T-helper 1 cell treated with Interleukin-12 subunit alpha and Interleukin-12 subunit beta and Interleukin-4 antibody, amounts not matched to agents 30 ng/mL and 1 ng/mL, for 36 hours (primary cell): Measurements from ENCODE around the gene TMEM135. TPM values are rescaled to one million over a fixed set of nuclear protein-coding genes. Genes with fewer than 3 reads are reported as not detected.
"Not testable (repeated sequence)": the region's sequence is repeated elsewhere in the genome, so short reads cannot be mapped to it uniquely, and the experiment has no call there.

Experiments
- intact Hi-C: fragments of 100-400 bp; cut with micrococcal nuclease; formaldehyde crosslinking; loops from one replicate; pipeline ENCODE4 v1.15.1; 2024
- total RNA-seq: library from RNA; stranded (reverse); gene quantifications from 2 replicates; pipeline ENCODE4 v1.2.3, GENCODE V29; 2022

The TMEM135 gene
- 31.9 and 33.9 TPM in 2 replicates for total RNA-seq

DNA sequence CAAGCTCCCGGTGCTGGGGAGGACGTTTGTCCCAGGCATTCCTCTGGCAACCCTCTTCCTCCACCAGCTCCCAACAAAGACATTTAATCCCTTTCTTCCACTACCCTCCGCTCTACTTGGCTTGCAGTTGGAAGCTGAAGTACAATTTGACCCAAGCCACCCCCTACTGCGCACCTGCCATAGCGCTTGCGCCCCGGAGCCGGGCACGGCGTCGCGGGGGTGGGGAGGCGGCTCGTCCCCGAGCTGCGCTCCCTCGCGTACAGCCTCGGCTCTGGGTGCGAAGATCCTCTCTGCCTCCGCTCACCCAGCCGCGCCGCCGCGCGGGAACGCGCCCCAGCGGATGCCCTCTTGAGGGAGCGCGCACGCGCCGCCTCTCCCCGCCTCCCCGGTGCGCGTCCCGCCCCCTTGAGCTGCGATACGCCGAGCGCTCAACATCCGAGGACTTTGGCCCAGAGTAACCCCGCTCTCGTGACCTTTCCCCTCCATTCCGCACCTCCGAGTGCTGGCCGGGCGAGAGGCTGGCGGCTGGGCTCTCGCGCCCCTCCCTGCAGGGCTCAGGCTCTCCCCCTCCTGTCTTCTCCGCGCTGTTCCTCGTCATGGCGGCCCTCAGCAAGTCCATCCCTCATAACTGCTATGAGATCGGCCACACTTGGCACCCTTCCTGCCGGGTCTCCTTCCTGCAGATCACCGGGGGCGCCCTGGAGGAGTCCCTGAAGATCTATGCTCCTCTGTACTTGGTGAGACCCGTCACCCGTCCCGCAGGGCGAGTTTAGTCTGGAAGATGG is at the start of gene TMEM135:
Gene TMEM135 (plus strand): TSS at position 485 of the 785 bp plus-strand sequence. CDS start 112 bp downstream, at position 597.
- intact Hi-C loops: loop anchor here (1.0 to 10.0 kb wide), 12 partner anchors 44 to 1409 kb away; partner anchors contain the start of genes CTSC, HIKESHI, PICALM and TMEM126A

DNA sequence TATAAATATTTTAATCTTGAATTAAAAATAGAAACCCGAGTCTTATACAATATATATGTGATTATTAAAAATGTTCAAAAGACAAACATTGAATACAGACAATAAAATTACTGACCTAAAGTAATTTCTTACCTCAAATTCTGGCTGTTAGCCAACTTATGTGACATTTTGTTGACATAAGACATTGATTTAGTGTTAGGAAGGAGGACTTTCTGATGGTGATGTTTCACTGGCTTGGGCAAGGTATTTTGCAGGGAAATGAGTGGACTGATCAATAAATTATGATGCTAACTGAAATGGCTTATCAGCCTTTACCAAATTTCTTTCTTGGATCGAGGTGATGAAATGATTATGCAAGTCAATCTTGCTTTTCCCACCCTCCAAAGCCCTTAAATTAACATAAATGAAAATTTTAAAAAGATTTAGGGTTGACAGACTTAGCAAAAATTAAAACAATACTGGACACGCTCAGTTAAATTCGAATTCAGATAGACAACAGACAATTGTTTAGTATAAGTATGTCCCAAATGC is 49.3 kb upstream of the TMEM135 start:
- intact Hi-C loops: no loop called here

DNA sequence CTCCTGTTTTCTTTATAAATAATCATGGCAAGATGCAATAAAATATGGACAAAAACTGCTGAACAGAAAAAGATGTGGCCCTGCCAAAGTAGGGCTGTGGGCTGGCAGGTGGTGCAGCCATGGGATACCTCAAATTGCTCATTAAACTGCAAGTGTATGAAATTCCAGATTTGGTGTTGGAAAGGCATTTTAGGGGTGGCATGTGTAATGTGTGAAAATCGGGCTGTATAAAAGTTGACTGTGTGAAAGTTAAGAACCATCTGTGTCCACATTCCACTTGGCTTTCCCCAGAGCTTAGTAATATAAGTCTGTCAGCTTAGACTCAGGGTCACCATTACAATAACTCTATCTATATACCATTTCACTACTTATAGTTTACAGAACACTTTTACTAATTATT is 47.7 kb upstream of the TMEM135 start:
- intact Hi-C loops: loop anchor here (5.0 kb wide), 1 partner anchor 107 kb away; no protein-coding TSS in a partner anchor

DNA sequence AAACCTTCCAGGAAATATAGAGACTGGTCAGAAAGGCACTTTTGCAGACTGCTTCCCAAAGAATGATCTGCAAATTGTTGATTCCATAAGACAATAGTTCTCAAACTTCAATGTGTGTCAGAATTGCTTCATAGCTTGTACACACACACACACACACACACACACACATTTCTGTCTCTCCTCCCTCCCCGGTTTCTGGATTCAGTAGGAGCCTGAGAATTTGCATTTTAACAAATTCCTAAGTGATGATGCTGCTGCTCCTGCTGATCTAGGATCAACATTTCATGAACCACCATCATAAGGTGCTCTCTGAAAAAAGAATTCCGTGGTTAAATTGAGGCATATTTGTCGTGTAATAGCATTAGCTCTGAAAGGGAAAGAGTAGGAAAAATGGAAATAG is 47.2 kb upstream of the TMEM135 start:
- intact Hi-C loops: loop anchor here (5.0 kb wide), 1 partner anchor 107 kb away; no protein-coding TSS in a partner anchor

DNA sequence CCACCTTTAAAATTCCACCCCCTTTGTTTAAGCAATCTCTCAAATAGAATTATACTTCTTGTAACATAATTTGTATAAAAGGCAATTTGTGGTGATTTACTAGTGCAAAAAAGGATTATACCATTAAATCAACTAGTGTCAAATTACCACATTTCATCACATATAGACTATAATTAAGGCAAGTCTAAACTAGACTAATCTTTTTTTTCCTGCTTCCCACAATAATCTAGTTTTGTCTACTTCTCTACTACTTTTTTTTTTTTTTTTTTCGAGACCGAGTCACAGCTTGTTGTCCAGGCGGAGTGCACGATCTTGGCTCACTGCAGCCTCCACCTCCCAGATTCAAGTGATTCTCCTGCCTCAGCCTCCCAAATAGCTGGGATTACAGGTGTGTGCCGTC is 46.4 kb upstream of the TMEM135 start:
- intact Hi-C loops: loop anchor here (5.0 kb wide), 1 partner anchor 106 kb away; no protein-coding TSS in a partner anchor

DNA sequence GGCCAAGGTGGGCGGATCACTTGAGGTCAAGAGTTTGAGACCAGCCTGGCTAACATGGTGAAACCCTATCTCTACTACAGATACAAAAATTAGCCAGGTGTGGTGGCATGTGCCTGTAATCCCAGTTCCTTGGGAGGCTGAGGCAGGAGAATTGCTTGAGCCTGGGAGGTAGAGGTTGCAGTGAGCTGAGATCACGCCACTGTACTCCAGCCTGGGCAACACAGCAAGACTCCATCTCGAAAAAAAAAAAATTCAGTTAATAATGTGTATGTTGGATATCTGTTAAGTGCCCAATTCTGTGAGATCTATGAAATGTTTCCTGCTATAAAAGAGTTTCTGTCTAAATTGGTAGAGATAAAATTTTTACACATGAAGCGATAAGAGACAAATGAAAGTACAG is 45.4 kb upstream of the TMEM135 start:
- intact Hi-C loops: loop anchor here (5.0 kb wide), 1 partner anchor 105 kb away; no protein-coding TSS in a partner anchor

DNA sequence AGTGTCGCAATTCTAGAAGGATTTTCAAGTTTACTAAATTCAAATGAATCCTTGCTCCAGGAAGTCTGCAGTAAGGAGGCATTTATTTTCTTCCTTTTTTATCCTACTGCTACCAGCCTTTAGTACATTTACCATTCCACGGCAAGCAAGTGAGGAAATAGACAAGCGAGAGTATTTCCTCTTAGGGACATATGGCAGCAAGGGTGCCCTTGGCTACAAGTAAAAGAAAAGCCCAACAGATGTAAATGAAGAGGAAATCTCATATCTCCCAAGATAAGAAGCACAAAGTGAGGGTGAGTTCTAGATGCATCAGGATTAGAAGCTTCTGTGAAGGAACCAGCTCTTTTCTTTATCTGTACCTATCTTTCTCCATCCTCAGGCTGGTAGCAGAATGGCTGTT is 44.7 kb upstream of the TMEM135 start:
- intact Hi-C loops: loop anchor here (5.0 kb wide), 1 partner anchor 104 kb away; no protein-coding TSS in a partner anchor

DNA sequence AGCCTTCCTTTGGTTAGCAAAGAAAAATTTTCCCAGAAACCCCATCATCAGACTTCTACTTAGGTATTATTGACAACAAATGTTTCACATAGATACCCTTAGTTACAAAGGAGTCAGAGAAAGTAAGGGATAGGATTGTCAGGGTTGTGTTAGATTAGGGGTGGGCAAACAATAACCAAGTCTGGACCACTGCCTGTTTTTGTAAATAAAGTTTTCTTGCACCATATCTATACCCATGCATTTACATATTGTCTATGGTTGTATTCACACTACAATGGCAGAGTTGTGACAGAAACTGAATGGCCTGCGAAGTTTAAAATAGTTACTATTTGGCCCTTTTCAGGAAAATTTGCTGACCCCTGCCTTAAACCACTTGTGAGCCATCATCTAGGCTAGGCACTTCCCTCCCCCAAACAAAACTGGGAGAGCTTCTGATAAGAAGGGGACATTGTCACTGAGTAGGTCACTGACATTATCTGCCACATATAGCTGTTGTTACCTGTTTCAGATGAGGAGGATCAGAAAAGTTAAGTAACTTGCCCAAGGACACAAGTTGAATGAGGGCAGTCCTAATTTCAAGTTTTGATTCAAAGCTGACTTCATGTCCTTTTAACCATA is 40.7 kb upstream of the TMEM135 start:
- intact Hi-C loops: no loop called here

DNA sequence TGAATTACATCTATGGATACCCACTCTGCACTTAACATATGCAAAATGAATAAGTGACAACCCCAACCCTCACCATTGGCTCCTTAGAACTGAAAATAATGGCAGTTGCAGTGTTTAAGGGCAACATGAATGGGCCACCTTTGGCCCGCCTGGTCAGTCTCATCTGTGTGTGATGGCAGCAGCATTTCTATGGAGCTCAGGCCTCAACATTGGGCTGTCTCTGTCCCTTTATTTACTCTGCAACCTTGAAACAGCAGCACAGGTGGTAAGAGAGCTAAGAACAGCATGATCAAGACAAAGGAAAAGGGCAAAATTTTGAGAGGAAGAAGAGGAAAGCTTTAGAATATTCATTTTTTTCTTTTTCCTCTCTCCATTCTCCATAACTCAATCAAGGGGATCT is 38.3 kb upstream of the TMEM135 start:
- intact Hi-C loops: no loop called here

DNA sequence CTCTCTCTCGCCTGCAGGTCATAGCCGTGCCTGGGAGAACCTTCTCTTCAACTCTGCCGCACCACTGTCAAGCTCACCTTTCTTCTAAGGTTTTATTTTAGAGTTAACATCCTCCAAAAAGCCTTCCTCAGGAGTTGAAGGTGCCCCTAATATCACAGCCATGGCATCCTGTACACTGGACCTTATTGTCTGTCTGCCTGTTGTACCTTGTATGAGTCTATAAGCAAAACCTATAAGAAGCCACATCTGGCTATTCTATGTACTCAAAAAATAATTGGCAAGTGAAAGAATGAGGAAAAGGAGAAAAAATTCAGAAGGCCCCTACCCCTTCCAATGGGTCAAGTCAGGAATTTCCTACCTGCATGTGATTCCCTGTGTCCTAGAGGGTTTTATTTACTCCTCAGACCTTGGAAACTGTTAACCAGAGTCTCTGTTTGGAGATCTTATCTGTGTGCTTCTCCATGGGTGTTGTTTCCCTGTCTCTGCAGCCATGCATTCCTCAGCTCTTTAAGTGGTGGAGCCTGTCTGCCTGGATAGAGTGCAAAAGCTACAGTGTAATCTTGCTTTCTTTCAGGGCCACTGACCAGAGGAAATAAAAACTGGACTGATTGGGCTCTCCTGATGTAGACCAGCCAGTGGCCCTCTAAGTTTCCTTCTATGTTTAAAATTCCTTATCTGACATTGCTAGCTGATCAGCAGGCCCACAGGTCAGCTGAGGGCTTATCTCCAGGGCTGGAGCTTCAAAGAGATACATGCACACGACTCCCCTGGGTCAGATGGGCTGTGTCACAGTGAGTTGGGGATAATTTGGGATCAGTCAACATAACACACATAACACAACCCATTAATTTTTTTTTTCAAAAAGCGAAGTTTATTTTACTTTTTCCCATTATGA is 37.6 kb upstream of the TMEM135 start:
- intact Hi-C loops: no loop called here

DNA sequence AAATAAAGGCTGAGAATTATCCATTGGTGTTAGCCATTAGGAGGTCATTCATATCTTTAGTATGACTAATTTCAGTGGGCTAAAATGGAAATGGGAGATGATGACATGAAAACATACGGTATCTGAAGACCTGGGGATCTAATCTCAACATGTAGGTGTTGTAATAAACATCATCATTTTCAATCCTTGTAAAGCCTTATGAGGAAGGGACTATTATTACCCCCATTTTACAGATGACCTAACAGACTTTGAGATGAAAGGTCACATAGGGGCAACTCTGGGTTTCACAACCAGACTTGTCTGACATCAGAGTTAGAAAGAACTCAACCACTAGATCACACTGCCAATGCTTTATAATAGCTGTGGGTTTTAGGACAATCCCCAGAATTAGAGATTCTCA is 34.8 kb upstream of the TMEM135 start:
- intact Hi-C loops: no loop called here

DNA sequence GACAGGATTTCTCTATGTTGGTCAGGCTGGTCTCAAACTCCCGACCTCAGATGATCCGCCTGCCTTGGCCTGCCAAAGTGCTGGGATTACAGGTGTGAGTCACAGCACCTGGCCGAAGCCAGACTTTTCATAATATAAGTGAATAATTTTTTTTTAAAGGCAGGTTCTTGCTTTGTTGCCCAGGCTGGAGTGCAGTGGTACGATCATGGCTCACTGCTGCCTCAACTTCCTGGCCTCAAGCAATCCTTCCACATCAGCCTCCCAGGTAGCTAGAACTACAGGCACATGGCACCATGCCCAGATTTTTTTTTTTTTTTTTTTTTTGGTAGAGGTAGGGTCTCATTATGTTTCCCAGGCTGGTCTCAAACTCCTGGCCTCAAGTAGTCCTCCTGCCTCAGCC is 33.5 kb upstream of the TMEM135 start:
- intact Hi-C loops: not testable (repeated sequence)

DNA sequence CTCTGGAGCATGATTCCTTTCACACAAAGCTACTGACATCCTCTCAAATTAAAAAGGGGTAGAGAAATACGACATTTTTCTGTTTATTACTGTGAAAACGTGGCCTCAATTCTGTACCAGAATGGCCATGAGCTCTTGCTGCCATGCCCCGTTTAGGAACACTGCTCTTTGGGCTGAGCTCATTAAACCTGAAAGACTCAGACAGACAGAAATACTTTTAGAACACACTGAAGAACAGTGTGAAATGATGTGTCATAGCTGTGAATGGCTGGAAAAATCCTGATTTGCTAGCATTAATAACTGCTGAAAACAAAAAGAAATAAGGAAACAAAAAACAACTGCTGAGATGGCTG is 32.2 kb upstream of the TMEM135 start:
- intact Hi-C loops: no loop called here

DNA sequence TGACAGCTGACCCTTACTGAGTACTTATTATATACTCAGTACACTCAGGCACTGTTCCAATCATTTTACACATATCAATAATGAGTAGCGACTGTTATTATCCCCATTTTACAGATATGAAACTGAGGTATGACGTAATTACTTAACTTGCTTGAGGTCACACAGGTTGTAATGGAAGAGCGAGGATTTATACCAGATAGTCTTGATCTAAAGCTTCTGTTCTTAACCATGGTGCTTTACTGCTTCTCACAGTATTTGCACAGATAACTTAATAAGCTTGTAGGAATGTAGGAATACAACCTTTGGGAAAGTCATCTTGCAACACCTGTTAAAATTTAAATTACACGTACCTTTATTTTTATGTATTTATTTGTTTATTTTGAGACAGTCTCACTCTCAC is 31.7 kb upstream of the TMEM135 start:
- intact Hi-C loops: no loop called here

DNA sequence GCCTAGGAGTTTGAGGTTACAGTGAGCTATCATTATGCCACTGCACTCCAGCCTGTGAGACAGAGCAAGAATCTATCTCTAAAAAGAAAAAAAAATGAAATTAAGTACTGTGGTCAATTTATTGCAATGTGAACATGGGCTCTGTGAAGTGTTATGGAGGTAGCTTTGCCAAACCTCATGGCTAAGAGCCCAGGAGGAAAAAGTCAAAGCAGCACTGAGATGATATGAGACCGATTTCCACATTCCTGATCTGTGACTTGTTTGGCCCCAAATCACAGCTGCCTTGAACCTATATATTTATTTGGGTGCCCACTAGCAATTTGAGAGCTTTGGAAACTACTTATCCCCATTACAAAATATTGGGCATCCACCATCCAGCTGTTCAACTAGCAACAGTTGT is 29.8 kb upstream of the TMEM135 start:
- intact Hi-C loops: no loop called here

DNA sequence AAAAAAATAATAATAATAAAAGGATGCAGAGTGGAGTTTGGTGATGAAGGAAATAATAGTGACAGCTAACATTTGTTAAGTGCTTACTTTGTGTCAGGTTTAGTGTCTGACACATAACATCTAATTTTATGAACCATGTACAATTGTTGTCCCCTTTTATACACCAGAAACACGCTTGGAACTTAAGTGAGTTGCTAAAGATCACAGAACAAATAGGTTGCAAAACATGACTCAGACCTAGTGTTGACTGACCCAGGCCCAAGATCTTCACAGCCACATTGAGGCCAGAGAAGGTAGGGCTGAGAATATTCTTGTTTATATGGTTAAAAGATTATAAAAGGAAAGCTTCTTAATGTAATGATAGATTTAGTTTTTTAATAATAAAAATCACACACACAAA is 25.6 kb upstream of the TMEM135 start:
- intact Hi-C loops: no loop called here

DNA sequence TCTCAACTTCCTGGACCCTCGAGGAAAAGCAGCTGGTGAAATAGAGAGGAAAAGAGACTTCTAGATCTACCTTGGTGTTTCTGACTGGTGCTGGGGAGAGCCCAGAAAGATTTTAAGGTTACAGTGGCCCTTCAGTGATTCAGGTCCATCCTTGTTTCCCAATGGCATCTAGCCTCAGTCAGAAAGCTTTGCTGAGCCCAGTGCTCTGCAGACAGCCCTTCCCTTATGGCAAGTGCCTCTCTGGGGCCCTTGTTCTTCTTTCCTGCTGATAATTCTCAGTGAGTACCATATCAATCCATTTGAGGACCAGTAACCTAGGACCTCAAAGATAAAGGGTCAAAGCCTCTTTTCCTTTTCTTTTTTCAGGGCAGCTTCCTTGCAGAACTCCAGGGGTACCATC is 25.1 kb upstream of the TMEM135 start:
- intact Hi-C loops: no loop called here

DNA sequence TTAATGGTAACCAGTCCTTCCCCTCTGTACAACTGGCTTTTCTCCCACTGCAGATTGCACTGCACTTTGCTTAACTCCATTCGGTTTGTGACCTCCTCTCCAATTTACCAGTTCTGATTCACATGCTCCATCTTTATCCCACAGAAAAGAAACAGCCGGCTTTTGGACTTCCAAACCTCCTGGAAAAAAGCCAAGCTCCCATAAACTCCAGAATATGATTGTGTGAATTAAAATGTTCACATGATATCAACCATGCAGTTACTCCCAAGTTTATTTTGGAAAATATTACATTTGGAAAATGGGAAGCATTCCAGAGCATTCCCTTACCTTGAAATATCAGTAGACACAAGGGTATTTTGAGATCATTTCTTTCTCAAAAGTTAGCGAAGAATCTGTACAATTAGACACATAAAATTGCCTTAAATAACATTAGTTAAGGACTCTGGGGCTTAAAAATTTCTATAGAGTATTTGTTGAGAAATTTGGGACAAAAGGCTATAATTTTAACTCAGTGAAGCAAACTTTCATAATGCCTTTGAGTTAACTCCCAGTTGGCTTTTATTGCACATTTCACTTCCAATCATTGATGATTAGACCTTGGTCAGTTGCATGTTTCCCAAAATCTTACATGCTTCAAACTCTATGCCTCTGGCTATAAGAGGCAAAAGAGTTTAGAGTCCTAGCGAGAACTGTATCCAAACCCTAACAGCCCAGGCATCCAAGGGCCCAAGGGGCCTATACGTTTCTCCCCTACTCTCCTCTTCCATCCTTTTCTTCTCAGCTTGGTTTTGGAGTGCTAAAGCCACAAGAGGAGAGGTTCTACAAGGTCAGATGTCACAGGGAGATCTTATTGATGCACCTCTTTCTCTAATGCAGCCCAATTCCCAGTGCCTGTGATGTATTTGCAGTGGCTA is 23.6 kb upstream of the TMEM135 start:
- intact Hi-C loops: no loop called here

DNA sequence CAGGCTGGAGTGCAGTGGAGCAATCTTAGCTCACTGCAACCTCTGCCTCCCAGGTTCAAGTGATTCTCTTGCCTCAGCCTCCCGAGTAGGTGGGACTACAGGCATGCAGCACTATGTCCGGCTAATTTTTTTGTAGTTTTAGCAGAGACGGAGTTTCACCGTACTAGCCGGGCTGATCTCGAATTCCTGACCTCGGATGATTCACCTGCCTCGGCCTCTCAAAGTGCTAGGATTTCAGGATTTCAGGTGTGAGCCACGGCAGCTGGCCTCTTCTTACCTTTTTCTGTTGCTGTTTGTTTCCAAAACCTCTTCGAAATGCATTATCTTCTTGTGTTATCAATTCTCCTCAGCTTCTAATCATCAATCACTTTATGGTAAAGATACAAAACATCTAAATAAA is 22.1 kb upstream of the TMEM135 start:
- intact Hi-C loops: no loop called here

DNA sequence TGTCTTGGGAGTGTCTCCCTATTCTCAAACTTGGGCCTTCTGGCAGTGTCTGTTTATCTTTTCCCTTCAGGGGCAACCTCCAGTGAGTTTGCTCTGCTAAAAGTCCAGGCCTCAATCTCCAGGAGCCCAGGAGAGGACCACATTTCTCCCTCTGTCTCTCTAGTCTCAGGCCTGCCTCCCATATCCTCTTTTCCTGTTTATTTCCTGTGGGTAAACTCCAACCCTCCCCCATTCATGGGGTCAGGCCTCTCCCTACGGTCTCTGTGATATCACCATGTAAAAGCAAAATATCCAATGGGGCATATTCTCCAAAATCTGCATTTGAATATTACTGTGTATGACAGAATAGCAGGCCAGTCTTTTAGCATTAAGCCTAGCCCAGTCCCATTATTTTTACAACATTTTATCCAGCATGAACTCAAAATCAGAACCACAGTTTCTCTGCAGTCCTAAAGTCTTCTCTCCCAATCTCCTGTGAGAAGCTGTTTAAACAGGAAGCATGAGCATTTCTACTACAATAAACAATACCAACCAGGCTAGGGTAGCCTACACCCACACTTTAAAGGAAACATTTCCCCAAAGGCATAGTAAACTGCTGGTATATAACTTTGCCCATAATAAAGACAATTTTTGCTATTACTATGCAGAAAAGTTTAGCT is 18.0 kb upstream of the TMEM135 start:
- intact Hi-C loops: no loop called here
